ENCODE data around the gene CACNA1D.

The CACNA1D gene

GRCh38 chr3:53822331-53822741, 327.9 kb downstream of the CACNA1D start:
- DNase-seq (ENCODE audit: low read depth in 2 of 2), result no peak

GRCh38 chr3:53823026-53823955, 328.9 kb downstream of the CACNA1D start:
- no peak for DNase-seq (ENCODE audit: low read depth in 2 of 2)

DNA sequence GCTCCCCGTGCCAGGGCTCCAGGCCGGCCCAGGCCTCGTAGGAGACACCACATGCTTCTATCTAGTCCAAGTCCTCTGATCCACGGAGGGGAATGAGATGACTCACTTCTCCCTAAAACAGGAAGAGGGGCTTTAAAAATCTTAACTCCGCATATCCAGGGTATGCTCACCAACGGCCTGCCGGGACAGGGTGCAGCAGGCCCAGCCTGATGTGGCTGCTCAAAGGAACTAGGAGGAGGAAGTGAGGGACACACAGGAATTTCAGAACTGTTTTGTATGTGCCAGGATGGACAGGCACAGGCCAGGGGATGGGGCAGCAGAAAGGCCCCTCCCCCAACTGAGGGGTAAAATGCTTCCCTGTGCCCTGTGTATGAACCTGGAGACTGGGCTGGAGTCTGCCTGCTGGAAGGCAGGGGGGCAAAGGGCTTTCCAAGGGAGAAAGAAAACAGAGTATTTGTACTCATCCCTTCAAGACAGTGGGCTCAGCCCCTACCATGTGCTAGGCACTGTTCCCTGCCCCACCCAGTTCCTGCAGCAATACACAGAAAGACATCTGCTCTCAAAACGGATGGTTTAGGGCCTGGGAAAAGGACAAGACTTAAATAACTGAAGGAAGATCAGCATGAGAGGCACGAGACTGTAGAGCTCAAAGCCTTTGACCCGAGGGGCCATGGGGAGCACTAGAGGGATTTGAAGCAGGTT, 329.7 kb downstream of the CACNA1D start:
- no peak for DNase-seq (ENCODE audit: low read depth in 2 of 2)

DNA sequence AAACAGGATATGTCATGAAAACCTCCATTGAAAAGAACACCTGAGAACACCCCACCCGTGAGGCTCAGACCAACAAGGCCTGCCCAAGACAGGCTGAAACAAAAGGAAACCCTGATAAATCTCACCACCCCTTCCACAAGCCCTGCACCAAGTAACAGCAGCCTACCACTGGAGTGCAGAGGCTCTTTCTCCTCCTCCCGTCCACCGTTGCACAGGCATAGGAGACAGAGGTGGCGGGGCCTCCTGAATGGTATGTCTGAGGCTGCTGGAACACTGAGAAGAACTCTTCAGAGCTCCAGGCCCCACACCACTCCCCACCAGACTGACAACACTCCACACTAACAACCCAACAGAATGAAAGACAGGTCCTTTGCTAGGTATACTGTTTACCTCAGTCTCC, 330.4 kb downstream of the CACNA1D start:
- DNase-seq (ENCODE audit: low read depth in 2 of 2), result no peak

- no peak for DNase-seq (ENCODE audit: low read depth in 2 of 2)
Measured at GRCh38 chr3:53826048-53826447, 331.6 kb downstream of the CACNA1D start.

DNA sequence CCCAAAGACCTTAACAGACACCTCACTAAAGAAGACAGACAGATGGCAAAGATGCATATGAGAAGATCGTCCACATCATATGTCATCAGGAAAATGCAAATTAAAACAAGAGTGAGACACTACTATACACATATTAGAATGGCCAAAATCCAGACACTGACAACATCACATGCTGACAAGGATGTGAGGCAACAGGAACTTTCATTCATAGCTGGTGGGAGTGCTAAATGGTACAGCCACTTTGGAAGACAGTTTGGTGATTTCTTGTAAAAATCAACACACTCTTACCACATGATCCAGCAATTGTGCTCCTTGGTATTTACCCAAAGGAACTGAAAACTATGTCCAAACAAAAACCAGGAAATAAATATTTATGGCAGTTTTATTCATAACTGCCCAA, 334.2 kb downstream of the CACNA1D start:
- no peak for DNase-seq (ENCODE audit: low read depth in 2 of 2)

DNA sequence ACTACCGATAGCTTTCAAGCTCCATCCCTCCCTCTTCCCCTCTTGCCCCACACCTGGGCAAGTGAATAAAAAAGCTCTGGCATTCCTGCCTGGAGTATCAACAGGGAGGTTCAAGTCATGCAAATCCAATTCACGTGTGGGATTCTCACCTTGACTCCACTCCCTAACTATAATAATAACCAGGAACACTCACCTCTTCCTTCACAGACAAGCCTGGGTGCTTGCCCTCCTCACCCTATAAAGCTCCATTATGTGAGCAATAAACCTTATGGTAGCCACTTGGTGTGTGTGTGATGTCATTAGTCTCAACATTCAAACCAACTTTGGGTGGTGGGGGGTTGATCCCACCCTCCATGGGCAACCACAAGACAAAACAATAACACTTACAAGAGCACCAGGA, 335.2 kb downstream of the CACNA1D start:
- DNase-seq (ENCODE audit: low read depth in 2 of 2), result no peak

DNA sequence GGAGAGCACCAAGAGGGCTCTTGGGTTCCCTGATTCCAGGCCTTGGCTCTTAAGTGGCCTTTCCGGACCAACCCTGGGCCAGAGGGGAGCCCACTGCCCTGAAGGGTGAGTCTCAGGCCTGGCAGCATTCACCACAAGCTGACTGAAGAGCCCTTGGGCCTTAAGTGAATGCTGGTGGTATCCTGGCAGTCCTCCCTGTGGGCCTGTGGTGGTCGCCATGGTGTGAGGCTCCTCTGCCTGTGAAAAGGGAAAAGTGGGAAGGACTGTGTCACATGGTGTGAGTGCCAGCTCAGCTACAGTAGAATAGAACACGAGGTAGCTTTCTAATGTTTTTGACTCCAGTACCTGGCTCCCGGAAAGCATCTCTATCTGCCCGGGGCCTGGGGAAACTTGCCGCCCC, 336.5 kb downstream of the CACNA1D start:
- DNase-seq (ENCODE audit: low read depth in 2 of 2), result no peak

GRCh38 chr3:53833053-53833645, 338.7 kb downstream of the CACNA1D start:
- DNase-seq (ENCODE audit: low read depth in 2 of 2), result no peak

GRCh38 chr3:53833700-53834099, 339.3 kb downstream of the CACNA1D start:
- DNase-seq (ENCODE audit: low read depth in 2 of 2), result no peak

GRCh38 chr3:53834429-53835095, 340.2 kb downstream of the CACNA1D start:
- DNase-seq (ENCODE audit: low read depth in 2 of 2), result no peak

GRCh38 chr3:53835257-53835656, 340.8 kb downstream of the CACNA1D start:
- no peak for DNase-seq (ENCODE audit: low read depth in 2 of 2)

- no peak for DNase-seq (ENCODE audit: low read depth in 2 of 2)
Measured at GRCh38 chr3:53836084-53836872, 341.9 kb downstream of the CACNA1D start.

DNA sequence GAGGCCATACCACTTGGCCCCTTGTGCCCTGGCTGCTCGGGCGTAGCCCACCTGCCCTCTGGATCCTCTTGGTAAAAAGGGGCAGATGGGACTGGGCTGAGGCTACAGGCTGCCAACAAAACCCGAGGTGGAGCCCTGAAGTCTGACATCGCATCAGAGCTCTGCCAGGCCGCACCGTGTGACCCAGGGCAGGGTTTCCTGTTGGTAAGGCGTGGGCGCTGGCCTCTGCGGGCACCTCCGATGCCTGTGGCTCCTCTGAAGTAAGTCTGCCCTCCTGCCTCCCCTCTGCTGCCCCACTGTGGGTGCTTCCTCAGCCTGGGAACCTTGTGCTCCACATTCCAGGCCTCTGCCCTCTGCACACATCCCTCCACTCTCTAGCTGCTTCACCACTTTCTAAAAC, 342.9 kb downstream of the CACNA1D start:
- no peak for DNase-seq (ENCODE audit: low read depth in 2 of 2)

DNA sequence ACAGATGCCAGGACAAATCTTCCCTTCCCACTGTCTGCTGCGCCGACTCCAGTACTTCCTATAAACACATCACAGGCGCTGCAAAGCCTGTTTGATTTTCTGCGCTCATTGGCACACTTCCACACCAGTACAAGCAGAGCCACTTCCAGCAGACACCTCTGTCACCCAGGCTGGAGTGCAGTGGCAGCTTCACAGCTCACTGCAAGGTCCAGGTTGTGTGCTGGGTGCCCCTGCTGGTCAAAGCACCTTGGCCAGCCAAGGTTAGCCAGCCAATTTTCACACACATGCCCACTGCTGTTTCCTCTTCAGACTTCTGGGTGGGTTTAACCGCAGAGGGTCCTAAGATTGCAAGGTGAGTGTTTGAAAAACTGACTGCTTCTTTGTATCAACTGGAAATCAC, 346.9 kb downstream of the CACNA1D start:
- no peak for DNase-seq (ENCODE audit: low read depth in 2 of 2)

DNA sequence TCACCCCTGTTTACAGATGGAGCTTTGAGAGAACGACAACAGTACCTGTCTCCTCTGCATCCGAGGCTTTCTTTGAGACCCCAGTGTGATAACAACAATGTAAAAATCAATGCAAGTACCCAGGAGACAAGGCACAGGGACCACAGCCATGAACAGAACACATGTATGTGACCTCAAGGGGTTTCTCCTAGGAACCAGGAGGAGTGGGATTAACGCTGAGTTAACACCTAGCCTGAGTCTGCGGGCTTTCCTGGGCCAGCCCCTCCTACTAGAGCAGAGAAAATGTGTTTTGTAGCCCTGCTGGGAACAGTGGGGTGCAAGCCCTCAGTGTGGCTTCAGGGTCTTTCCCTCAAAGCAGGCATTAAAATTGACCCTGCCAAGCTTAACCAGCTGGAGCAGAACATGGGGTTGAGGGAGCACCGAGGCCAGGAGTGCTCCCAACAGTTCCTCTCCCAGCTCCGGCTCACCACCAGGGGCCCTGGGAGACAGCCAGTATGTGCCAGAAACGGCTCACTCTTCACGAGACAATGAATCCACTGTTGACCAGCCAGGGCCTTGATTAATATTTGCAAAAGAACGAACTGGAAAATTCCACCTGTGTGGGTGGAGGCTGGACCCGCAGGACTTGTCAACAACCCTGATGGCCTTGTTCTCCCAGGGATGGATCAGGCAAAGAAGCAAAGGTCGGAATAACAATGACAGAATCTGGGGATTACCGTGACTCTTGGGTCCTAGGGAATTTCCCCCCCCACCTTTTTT, 348.2 kb downstream of the CACNA1D start:
- DNase-seq (ENCODE audit: low read depth in 2 of 2), result no peak

- DNase-seq (ENCODE audit: low read depth in 2 of 2), result no peak
Measured at GRCh38 chr3:53843195-53844177, 349.1 kb downstream of the CACNA1D start.

GRCh38 chr3:53844262-53845102, 350.1 kb downstream of the CACNA1D start:
- DNase-seq (ENCODE audit: low read depth in 2 of 2), result no peak

All from stimulated activated CD8-positive, alpha-beta memory T cell treated with anti-CD3 and anti-CD28 coated beads, Interleukin-2, amount 100 ng/mL, for 48 hours (primary cell).